Limb (tissue), 2 donors: ENCODE data around the gene PRKCB.
A peak's percentile ranks its signal among the peaks of the same experiment; 100 is the strongest.
"Not testable (repeated sequence)": the region's sequence is repeated elsewhere in the genome, so short reads cannot be mapped to it uniquely, and the experiment has no call there.

ENCODE experiments used
- DNase-seq, 2 donors: peaks; one replicate each; pipeline ENCODE4 v3.0.0-alpha.2; 2016; ENCODE audit errors: extremely low spot score in 2 of 2

PRKCB gene

GRCh38 chr16:24085666-24086065 lies 249.9 kb downstream of the PRKCB start:
- DNase-seq: no peak

DNA sequence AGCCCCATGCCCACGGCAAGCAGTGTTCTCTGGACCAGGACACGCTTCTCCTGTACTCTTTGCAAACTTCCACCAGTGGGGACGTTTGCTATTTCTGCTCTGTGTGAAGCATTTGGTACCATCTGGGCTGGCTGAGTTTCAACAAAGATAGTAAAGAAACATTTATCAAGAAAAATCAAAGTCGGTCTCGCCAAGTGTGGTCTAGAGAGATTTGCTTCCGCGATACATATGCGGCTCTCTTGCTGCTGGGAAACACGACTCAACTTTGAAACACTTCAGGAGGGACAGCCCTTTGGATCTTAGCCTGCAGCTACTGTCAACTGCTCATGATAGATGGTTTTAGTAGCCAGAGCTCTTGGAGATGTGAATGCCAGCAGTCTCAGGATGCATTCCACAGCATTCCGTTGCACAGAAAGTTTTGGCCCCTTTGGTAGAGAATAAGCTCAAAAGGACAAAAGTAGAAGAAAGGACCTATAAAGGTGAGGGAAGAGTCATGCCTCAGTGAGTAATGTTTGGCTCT lies 252.2 kb downstream of the PRKCB start:
- DNase-seq: no peak

- DNase-seq: no peak
Observed at GRCh38 chr16:24088767-24089166, 253.0 kb downstream of the PRKCB start.

- no peak for DNase-seq
Observed at GRCh38 chr16:24091125-24091524, 255.3 kb downstream of the PRKCB start.

- no peak for DNase-seq
Observed at GRCh38 chr16:24093049-24093448, 257.3 kb downstream of the PRKCB start.

- no peak for DNase-seq
Observed at GRCh38 chr16:24094660-24095059, 258.9 kb downstream of the PRKCB start.

- no peak for DNase-seq
Observed at GRCh38 chr16:24098896-24099295, 263.1 kb downstream of the PRKCB start.

GRCh38 chr16:24101431-24101830 lies 265.6 kb downstream of the PRKCB start:
- DNase-seq: no peak

GRCh38 chr16:24102209-24102660 lies 266.5 kb downstream of the PRKCB start:
- DNase-seq: peak; percentile 39 to 44

DNA sequence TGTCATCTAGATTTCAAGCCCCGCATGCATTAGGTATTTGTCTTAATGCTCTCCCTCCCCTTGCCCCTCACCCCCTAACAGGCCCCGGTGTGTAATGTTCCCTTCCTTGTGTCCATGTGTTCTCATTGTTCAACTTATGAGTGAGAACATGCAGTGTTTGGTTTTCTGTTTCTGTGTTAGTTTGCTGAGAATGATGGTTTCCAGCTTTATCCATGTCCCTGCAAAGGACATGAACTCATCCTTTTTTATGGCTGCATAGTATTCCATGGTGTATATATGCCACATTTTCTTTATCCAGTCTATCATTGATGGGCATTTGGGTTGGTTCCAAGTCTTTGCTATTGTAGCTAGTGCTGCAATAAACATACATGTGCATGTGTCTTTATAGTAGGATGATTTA lies 269.7 kb downstream of the PRKCB start:
- not testable (repeated sequence) for DNase-seq

DNA sequence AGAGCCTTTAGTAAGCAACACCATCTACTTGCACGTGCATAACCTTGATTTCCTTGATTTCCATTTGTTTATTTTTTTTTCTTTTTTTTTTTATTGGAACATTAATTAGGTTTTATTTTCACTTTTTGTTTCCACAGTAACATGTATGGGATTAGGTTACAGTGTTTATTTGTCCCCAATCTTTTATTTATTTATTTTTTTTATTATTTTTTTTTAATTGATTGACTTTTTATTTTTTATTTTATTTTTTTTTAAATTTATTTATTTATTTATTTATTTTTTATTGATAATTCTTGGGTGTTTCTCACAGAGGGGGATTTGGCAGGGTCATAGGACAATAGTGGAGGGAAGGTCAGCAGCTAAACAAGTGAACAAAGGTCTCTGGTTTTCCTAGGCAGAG lies 272.3 kb downstream of the PRKCB start:
- DNase-seq: not testable (repeated sequence)

GRCh38 chr16:24111724-24112302 lies 276.0 kb downstream of the PRKCB start:
- DNase-seq: no peak

GRCh38 chr16:24113115-24113745 lies 277.4 kb downstream of the PRKCB start:
- DNase-seq: no peak

- DNase-seq: no peak
Observed at GRCh38 chr16:24114876-24115275, 279.1 kb downstream of the PRKCB start.

GRCh38 chr16:24116046-24116776 lies 280.4 kb downstream of the PRKCB start:
- no peak for DNase-seq

- DNase-seq: no peak
Observed at GRCh38 chr16:24116989-24117388, 281.2 kb downstream of the PRKCB start.

GRCh38 chr16:24117680-24118079 lies 281.9 kb downstream of the PRKCB start:
- no peak for DNase-seq

- DNase-seq: no peak
Observed at GRCh38 chr16:24118126-24118821, 282.5 kb downstream of the PRKCB start.

- DNase-seq: no peak
Observed at GRCh38 chr16:24119807-24120206, 284.0 kb downstream of the PRKCB start.

- no peak for DNase-seq
Observed at GRCh38 chr16:24123275-24123674, 287.5 kb downstream of the PRKCB start.

- DNase-seq: no peak
Observed at GRCh38 chr16:24124291-24124690, 288.5 kb downstream of the PRKCB start.

DNA sequence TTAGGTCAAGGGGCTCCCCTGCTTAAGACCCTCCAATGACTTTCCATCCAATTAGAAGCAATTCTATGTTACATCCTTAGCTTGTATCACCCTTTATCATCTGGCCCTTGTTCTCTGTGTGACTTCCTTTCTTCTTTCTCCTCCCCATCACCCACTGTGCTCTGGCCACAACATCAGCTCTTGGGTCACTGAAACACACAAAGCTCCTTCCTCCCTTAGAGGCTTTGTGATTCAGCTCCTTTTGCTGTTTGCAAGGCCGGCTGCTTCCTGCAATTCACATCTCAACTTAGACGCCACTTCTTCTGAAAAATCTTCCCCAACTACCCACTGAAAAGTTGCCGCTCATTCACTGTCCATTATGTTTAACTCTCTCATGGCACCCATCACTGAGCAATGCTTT lies 289.4 kb downstream of the PRKCB start:
- no peak for DNase-seq
